NCI-H2196 (cell line): ENCODE measurements around the gene KIF16B.

Experiments used
- DNase-seq: peaks from one replicate; lab custom pipeline; 2025; ENCODE audit not compliant: unreplicated experiment; lab: John Stamatoyannopoulos, UW

Gene KIF16B

DNA sequence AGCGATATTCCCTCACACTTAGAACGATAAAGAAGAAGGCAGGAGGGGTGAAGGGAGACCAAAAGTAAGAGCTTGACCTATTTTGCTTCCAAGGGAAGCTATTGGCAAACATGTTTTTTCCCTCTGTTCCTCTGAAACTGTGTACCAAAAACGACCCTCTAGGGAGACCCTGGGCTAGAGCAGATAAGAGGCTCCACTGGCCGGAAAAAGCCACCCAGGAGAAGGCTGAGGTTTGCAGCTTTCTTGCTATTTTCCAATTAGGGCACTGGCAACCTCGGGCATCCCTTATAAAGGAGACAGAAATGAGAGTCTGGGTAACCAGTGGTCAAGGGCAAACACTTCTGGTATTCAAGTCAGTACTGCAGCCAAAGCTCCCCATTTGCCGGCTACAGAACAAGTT lies 168.0 kb downstream of the KIF16B start:
- no peak for DNase-seq

DNA sequence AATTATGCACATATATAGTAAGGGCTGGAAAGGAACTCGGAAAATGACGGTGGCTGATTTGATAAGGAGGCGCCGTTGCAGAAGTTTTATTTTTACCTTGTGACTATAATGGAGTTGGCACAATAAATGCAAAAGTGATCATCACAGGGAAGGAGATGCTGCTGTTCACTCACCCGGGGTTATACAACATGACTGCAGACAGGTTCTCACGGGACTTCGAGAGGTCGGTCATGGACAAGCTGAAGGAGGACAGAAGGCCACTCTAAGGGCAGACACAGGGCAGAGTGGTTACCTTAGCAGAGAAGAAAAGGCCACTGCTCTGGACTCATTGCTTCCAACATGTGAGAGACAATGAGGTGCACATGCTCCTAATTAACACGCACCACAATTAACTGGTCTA lies 168.6 kb downstream of the KIF16B start:
- no peak for DNase-seq

DNA sequence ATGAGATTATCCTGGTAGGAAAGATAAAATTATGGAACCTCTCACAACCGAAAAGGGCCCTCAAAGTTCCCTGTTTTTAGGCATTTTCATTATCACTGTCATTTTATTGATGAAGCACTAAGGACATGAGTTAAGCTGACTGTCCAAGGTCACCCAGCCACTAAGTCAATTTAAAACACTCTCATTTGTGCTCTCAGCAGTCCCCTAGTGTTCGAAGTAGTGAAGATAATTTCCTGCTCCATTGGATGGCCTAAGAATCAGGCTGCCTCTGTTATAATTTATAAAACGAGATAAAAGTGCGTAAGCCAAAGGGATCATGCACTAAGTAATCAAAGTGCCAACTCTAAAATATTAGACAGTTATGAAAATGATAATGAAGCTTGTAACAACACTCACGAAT lies 169.1 kb downstream of the KIF16B start:
- no peak for DNase-seq

DNA sequence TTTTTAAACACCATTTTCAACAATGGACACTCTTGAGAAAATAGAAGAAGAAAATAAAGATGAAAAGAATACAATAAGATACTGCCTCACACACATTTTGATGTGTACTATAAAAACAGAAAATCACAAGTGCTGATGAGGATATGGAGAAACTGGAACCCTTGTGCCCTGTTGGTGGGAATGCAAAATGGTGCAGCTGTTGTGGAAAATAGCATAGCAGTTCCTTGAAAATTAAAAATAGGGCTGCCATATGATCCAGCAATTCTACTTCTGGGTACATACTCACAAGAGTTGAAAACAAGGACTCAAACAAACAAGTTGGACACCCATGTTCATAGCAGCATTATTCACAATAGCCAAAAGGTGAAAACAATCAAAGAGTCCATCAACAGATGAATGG lies 173.0 kb downstream of the KIF16B start:
- DNase-seq = no peak

DNA sequence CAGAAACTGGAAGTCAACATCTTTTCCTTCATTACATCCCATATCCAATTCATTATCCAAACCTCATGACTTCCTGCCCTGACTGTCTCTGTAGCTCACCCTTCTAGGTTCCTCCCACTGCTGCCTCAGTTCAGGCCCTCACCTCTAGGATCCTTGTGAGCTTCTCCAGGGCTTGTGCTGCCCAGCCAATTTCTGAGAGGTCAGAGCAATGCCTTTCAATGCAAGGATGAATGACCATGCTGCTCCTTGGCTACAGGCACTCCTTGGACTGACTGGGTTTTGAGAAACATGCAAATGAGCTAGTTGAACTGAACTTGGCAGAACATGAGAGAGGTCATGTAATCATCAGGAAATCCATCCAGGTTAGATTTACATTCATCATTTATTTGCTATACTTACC lies 173.4 kb downstream of the KIF16B start:
- DNase-seq = no peak

DNA sequence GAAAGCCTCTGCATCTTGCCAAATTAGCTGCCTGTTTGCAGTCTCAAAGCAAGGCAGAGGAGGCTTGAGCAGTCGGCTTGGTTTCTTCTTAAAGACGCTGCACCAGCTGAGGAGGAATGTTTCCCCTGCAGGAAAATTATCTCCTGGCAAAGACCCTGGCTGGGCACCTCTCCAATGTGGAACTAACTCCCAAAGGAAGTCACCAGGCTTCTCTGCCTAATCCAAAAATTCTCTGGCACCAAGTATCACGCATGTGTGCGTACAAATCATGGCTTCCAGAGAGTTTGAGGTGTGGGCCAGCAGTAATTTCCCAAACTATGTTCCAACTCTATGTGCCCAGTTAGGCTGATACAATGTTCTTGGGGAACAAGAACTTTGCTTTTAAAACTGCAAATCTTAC lies 176.2 kb downstream of the KIF16B start:
- DNase-seq = no peak

DNA sequence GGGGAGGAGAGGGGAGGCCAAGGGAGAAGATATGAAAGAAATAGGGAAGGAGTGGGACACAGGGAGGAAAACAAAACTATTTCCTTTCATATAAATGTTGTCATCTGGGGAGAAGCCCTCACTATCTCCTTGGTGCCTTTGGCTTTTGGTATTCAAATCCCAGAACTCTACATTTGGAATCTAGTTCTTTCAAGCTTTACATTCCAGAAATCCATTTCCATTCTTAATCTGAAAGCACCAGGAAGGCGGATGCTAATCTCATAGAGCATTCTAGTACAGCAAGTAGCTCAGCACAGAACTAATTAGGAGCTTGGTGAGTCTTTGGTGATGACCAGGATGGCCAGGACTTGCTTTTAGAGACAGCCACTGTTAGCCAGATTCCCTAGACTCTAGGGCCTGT lies 177.9 kb downstream of the KIF16B start:
- no peak for DNase-seq

DNA sequence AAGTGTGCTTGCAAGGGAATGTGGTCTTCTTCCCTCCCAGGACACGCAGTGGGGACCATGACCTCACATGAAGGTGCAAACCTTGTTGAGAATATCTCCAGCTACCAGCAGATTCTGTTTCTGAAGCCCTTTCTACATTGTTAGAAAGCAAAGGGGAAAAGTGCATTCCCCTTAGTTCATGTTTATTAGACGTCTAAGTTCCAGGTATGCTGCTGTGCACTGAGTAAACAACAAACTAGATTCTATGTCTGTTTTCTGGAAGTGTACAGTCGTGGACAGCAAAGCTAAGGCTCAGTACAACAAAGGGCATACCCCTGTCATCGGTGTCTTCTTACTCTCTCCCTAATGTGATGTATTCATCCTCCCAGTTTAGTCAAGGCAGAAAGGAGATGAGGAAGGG lies 178.5 kb downstream of the KIF16B start:
- DNase-seq = no peak

DNA sequence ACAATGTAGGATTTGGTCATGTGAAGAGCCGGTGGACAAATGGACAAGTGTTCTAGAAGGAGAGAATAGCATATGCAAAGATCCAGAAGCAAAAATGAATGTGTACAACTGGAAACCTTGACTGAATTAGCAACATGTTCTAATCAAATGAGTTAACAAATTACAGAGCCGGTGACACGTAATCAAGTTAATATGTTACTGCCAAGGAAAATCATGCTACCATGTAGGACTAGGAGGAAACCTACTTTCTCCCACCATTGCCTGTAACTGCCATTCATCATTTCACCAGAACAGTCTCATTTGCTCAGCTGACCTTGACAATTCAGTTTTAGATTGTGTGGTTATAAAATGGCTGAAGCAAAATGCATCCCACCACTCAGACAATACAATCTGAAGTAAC lies 179.4 kb downstream of the KIF16B start:
- DNase-seq = no peak

DNA sequence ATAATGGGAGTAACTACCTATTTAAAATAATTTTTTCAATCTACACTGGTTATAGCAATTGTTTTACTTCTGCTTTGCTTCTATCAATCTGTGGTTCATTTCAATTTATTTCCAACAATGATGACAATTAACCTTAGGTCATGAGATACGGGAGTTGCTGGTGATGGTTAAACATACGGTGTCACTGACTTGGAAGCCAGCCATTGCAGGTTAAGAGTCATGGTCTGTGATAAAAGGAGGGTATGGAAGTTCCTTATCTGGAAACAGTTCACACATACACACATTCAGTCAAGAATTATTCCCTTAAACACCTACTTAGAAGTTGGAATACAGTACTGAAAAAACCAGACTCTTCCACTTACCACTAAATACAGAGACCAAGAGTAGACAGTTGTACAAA lies 180.0 kb downstream of the KIF16B start:
- no peak for DNase-seq

DNA sequence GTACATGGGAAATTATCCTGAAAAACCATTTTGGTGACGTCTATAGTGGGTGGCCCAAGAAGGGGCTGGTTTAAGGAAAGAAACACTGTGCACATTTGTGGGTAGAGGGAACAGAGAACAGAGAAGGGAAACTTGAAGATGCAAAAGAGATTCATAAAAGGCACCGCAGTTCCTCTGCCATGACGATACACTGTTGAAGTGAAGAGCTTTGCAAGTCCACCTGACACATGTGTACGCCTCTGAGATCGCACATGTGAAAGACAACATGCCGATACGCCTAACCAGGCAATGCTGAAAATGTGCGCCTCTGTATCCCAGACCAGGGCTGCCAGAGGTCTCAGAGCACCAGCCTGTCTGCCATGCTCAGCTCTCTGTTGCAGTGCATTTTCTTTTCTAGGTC lies 180.9 kb downstream of the KIF16B start:
- DNase-seq = no peak

DNA sequence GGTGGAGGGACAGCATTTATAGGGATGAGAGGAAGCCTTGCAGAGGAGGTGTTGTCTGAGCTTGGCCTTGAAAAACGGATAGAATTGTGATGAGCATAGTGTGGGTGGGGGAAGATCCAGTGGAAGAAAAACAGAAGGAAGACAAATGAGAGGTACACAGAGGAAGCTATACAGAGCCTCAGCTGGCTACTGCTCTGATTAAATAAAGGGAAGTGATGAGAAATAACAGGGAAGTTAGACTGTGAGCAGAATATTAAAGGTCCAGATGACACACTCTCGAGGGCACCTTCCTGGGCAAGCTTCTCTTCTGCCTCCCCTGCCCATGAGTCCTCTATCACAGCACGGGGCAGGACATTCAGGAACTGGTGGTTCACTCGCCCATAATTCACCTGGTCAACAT lies 182.3 kb downstream of the KIF16B start:
- DNase-seq = no peak

DNA sequence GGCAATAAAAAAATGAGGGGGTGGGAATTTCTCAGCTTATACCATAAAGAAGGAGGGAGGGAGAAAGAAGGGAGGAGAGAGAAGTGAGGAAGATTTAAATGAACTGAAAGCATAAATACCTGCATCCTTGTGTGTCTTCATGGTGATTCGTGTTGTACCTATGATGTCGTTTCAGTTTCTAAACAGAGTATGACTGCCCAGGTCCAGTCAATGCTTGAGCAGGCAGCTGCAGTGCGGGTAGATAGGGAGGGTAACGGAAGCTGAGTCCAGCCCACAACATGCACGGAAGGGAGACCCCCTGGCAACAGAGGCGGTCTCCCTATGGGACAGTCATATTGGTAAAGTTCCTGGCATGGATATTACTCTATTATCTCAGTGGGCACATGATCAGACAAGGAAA lies 184.5 kb downstream of the KIF16B start:
- DNase-seq = no peak

DNA sequence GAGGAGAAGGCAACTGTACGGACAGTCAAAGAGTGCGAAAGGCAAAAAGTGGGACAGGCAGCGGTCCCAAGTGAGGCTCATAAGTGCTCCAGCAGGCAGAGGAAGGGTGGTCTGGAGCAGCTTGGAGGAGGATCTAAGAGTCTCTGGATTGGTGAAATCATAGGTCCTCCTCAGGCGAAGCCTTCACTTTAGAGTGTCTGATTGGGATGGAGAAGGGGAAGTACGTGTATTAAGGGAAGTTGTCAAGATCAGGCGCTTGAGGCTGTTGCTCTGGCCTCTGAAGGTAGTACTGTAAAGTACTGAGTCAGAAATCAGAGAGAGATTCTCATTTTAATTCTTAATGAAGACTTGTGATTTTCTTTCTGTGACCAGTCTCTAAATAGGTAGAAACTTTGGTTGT lies 185.6 kb downstream of the KIF16B start:
- no peak for DNase-seq

DNA sequence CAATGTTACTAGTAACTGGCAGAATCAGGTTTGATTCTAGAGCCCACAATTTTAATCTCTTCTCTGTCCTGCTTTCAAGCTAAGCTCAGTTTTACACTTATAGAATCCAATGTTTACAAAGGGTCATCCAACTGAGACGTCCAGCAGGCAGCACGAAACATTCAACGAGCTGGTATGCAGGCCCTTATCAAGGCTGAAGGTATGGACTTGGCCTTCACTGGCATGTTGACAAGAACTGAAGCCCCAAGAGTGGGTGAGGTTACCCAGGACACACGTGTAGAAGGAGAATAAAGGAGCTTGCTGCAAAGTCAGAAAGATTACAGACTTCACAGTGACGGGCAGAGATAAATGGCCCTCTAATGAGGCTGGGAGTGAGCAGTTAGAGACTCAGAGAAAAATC lies 187.4 kb downstream of the KIF16B start:
- DNase-seq = no peak

DNA sequence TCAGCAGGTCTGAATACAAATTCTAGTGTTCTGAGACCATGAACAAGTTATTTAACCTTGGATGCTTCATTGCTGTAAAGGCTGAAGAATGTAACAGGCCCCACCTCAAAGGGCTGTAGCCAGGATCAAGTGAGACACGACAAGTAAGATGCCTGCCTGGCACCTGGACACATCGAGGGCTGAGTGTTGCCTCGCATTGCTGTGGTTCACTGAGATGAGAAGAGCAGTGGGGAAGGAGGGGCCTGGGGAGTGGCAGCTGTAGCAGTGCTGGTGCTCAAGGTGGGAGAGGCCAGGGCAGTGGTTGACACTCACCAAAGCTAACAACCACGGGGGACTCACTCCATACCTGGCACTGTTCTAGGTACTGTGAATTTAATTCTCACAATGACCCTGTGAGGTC lies 187.8 kb downstream of the KIF16B start:
- DNase-seq = no peak

DNA sequence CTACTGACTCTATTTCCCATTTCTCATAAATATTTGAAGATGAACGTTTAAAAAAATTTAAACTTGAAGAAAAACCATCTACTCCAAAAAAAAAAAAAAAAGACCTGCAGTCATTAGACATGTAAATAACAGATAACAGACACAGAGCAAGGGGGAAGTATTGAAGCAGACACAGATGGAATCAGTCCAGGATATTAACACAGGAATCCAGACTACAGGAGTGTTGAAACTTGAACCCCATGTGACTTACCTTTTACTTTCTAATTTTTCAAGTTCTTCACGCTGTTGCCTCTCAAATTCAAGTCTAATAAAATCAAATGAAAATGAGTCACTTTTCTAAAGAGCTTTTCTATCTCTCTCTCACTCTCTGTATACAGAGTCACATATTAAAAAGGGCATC lies 191.8 kb downstream of the KIF16B start:
- DNase-seq = no peak

DNA sequence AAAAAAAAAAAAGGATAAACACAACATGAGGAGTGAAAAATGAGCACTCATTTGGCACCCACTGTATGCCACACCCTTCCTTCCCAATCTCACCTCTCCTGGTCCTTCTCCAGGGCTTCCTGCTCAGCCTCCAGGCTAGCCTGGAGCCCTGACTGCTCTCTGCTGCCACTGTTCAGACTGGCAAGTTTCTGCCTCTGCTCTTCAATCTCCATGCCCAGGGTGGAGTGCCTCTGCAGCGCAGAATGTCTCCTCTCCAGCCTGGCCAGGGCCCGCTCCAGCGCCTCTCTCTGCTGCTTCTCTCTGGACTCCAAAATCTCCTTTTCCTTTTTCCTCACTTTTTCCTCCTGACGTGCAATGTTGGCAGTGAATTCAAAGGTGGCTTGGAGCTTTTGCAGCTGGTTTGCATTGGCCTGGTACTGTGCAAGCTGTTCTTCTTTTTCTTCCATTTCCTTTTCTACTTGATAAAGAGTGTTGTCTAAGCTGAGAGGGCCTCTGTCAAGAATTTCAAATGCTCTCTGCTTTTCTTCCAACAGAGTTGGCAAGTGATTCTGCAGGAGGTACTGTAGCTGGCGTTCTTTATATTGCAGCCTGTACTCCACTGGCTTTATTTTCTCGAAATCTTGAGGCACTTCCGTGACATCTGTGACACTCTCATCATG lies 194.4 kb downstream of the KIF16B start:
- DNase-seq = no peak

DNA sequence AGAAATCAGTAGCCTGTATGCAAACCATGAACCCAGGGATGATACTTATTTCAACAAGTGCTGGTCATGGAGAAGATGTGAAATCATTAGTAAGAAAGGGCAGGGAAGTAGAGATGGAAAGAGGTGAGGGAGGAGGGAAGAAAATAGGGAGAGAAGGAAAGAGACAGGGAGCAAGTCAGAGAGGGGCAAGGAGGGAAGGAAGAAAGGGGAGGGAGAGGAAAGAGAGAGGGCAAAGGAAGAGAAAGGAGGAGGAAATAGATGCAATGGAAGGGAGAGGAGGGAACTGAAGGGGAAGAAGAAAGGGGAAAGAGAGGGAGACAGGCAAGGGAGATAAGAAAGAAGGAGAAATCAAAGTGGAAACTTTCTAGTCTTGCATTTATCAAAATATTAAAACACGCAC lies 195.1 kb downstream of the KIF16B start:
- DNase-seq = no peak

DNA sequence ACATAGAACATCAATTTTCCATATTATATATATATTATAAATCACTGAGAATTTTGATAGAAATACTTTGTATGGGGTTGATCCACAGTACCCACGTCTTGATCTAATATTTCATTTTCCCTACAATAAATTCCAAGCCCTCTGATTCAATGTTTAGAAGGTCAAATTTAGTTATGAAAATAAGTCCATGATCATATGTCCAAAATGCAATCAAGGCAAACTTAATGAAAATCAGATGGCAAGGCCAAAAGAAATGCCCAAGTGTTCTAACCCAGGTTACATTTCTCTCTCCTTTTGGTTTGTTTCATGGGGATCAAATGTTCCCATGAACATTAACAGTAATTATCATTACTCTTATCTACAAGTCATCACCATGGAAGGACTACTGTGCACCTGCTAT lies 203.8 kb downstream of the KIF16B start:
- DNase-seq = no peak

DNA sequence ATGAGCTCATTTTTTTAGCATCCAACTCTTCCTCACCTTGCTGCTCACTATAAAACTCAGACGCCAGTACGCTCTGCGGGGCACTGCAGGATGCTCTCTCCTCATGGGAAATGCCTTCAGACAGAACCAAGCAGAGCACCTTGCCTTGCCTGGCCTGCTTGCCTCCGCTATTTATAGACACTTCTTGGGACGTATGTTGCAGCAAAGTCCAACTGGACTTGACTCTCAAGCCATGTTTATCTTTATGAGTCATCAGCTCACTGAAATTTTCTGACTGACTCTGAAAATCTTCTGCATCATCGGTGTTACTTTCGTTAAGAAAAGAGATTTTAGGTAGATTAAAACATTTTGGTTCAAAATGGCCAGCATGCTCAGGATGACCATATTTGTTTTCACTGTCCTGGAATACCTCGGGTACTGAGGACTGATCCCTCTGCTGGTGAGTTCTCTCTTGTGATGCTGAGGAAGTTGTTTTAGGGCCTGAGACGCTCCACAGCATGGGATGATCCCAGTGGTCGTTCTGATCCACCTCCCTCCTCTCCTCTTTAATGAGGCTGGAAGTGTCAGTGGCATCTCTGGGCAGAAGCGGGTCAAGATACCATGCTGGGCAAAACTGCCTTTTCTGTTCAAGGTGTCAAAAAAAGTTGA lies 204.5 kb downstream of the KIF16B start:
- DNase-seq = no peak

DNA sequence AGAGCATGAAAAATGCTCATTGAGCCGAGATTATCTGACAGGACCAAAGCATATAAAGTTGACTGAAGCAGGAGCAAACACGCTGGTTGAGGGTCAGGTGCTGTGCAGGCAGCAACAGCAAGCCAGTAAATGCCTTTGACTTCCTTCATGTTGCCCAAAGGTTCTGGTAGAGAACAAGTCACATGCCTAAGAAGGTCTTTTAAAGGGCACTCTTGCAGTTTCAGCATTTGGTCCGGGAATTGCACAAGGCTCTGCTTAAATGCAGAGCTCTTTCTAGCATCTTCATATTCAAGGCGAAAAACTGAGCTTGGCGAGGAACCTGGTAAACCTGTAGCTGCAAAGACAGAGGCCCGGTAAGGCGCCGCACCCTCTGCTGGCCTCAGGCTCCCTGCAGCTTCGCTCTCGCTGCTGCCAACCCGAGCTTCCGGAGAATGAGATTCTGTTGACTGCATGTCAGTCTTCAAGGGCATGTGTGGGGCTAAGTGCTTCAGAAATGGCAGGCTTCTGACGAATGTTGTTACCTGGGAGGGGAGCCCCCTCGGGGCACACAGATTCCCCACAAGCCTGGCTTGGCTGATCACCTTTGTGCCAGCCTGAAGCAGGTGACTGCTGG lies 205.2 kb downstream of the KIF16B start:
- DNase-seq = no peak

DNA sequence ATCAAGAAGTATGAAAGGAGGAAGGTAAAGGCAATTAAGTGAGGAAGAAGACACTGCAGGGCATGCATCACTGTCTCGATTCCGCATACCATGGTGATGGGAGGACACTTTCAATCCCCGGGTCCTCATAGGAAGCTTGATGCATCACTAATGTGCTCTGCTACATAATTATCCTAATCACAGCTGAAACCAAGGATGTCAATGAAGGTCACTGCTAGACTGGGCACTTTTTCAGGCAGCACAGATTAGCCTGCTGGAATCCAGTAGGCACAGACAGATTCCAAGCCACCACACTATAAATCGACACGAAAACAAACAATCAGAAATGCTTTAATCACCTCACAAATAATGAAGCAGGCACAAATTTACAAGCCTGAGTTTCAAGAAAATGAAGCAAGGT lies 206.7 kb downstream of the KIF16B start:
- DNase-seq = no peak
